Neural cell (in vitro differentiated cells): ENCODE measurements around the gene SLC9A7. TPM values are rescaled to one million over a fixed set of nuclear protein-coding genes. Genes with fewer than 3 reads are reported as not detected.

Source experiments
- H2AFZ ChIP-seq: fragments of 200-600, 300-800 bp; sonication (generic), shearing (Covaris generic); 2 replicates; pipeline ENCODE4 v1.6.0; 2014; ENCODE audit warnings: low read depth, mild to moderate bottlenecking, antibody characterized with exemption, low read length, moderate library complexity
- H3F3A ChIP-seq: fragments of 200-600 bp; shearing (Covaris generic); 2 replicates; pipeline ENCODE4 v1.6.1; 2016; ENCODE audit warnings: mild to moderate bottlenecking, moderate library complexity, mixed read lengths, antibody characterized with exemption, low read length; ENCODE audit not compliant: insufficient read depth, poor library complexity, severe bottlenecking
- H3K27ac ChIP-seq: fragments of 200-600, 300-800 bp; sonication (generic), shearing (Covaris generic); 2 replicates; pipeline ENCODE4 v1.5.1; 2014; ENCODE audit warnings: mild to moderate bottlenecking, low read length, moderate library complexity
- H3K27me3 ChIP-seq: fragments of 300-800, 200-600 bp; sonication (generic), shearing (Covaris generic); 2 replicates; pipeline ENCODE4 v1.6.0; 2014; ENCODE audit warnings: mild to moderate bottlenecking, low read depth, low read length, moderate library complexity; ENCODE audit not compliant: insufficient read depth
- H3K36me3 ChIP-seq: fragments of 300-800, 200-600 bp; sonication (generic), shearing (Covaris generic); 2 replicates; pipeline ENCODE4 v1.5.1; 2014; ENCODE audit warnings: mild to moderate bottlenecking, antibody characterized with exemption, low read length, moderate library complexity; ENCODE audit not compliant: insufficient read depth
- H3K4me2 ChIP-seq: fragments of 300-800, 200-600 bp; sonication (generic), shearing (Covaris generic); 2 replicates; pipeline ENCODE4 v1.6.0; 2014; ENCODE audit warnings: mild to moderate bottlenecking, low read length
- H3K4me3 ChIP-seq: fragments of 300-800, 200-600 bp; sonication (generic), shearing (Covaris generic); 2 replicates; pipeline ENCODE4 v1.5.1; 2014; ENCODE audit warnings: mild to moderate bottlenecking, low read length, moderate library complexity
- H3K79me2 ChIP-seq: fragments of 200-600 bp; shearing (Covaris generic); replicated peaks from 2 replicates; pipeline ENCODE4 v1.6.0; 2014; ENCODE audit warnings: mild to moderate bottlenecking, low read length, moderate library complexity; ENCODE audit not compliant: insufficient read depth
- H3K9ac ChIP-seq: fragments of 300-800, 200-600 bp; sonication (generic), shearing (Covaris generic); 2 replicates; pipeline ENCODE4 v1.6.1; 2016; ENCODE audit warnings: mild to moderate bottlenecking, low read length, mixed read lengths
- H3K9me2 ChIP-seq: fragments of 200-600 bp; shearing (Covaris generic); 2 replicates; pipeline ENCODE4 v1.6.1; 2016; ENCODE audit warnings: mild to moderate bottlenecking, low read length, mixed read lengths; ENCODE audit not compliant: insufficient read depth
- H3K9me3 ChIP-seq: fragments of 200-600, 300-800 bp; sonication (generic), shearing (Covaris generic); 2 replicates; pipeline ENCODE4 v1.6.1; 2016; ENCODE audit warnings: mild to moderate bottlenecking, mixed run types, low read length, moderate library complexity, mixed read lengths
- H4K20me1 ChIP-seq: fragments of 200-600 bp; shearing (Covaris generic); 2 replicates; pipeline ENCODE4 v1.6.1; 2016; ENCODE audit warnings: mild to moderate bottlenecking, mixed run types; ENCODE audit not compliant: insufficient read depth
- EP300 ChIP-seq: fragments of 450-650 bp; conservative IDR thresholded peaks from 2 replicates; pipeline ENCODE4 v1.6.1; 2014; ENCODE audit warnings: antibody characterized with exemption, mild to moderate bottlenecking, moderate library complexity; ENCODE audit not compliant: poor library complexity, severe bottlenecking
- EZH2 ChIP-seq: fragments of 200-600, 300-800 bp; shearing (Covaris generic), sonication (generic); IDR thresholded peaks from 2 replicates; pipeline ENCODE4 v1.6.1; 2014; ENCODE audit warnings: antibody characterized with exemption, low read length, borderline replicate concordance, mild to moderate bottlenecking; ENCODE audit not compliant: insufficient read depth, poor library complexity, severe bottlenecking
- MXI1 ChIP-seq: fragments of 450-650 bp; conservative IDR thresholded peaks from 2 replicates; pipeline ENCODE4 v1.6.1; 2014; ENCODE audit warnings: antibody characterized with exemption, mild to moderate bottlenecking; ENCODE audit not compliant: poor library complexity, severe bottlenecking
- POLR2AphosphoS5 ChIP-seq: IDR thresholded peaks from 2 replicates; pipeline ENCODE4 v1.6.1; 2012
- RAD21 ChIP-seq: fragments of 450-650 bp; conservative IDR thresholded peaks from 2 replicates; pipeline ENCODE4 v1.6.1; 2014; ENCODE audit warnings: antibody characterized with exemption, mild to moderate bottlenecking, moderate library complexity
- SMC3 ChIP-seq: fragments of 450-650 bp; conservative IDR thresholded peaks from 2 replicates; pipeline ENCODE4 v1.6.1; 2014; ENCODE audit warnings: antibody characterized with exemption, mild to moderate bottlenecking, moderate library complexity; ENCODE audit not compliant: poor library complexity
- TAF1 ChIP-seq: IDR thresholded peaks from 2 replicates; pipeline ENCODE4 v1.6.1; 2012; ENCODE audit warnings: low read depth
- polyA plus RNA-seq: library from polyadenylated mRNA; depleted of rRNA; stranded (reverse); fragments of >200 nt; gene quantifications from 2 replicates; pipeline ENCODE4 v1.2.3, GENCODE V29; 2014
- TF ChIP-seq, protein P1 (sequence below): IDR thresholded peaks from 2 replicates; pipeline ENCODE4 v1.6.1; 2012; ENCODE audit warnings: borderline replicate concordance
- TF ChIP-seq, protein P2 (sequence below): fragments of 450-650 bp; IDR thresholded peaks from 2 replicates; pipeline ENCODE4 v1.5.1; 2014; ENCODE audit warnings: antibody characterized with exemption, mild to moderate bottlenecking, moderate library complexity; ENCODE audit not compliant: poor library complexity, severe bottlenecking

The SLC9A7 gene
- polyA plus RNA-seq, 1 donor from 2014 or later: 12.1 TPM

DNA sequence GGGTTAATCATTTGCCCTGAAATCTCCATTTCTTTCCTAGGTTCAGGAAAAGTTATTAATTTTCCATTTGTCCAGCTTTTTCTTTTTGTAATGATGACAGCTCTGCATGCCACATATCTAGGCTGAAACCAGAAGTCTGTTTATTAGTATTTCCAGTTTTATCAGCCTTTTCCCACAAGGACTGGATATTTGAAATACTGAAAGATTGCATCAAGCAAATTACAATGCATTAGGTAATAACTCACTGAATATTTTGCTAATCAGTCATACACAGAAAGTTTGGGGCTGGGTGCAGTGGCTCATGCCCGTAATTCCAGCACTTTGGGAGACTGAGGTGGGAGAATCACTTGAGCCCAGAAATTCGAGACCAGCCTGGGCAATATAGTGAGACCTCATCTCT lies 21.5 kb downstream of the SLC9A7 start:
- H3K79me2 ChIP-seq: no peaks in the 10 kb centered on the region
- no peaks in the 10 kb centered on the region for H3K9me3 ChIP-seq
- H3K9ac ChIP-seq: no peak overlapping the region
- TF ChIP-seq POLR2AphosphoS5 (no peak), MXI1 (no peak), SMC3 (no peak), EZH2 (no peak), EP300 (no peak), RAD21 (no peak), TAF1 (no peak)
- TF ChIP-seq, protein P1, sequence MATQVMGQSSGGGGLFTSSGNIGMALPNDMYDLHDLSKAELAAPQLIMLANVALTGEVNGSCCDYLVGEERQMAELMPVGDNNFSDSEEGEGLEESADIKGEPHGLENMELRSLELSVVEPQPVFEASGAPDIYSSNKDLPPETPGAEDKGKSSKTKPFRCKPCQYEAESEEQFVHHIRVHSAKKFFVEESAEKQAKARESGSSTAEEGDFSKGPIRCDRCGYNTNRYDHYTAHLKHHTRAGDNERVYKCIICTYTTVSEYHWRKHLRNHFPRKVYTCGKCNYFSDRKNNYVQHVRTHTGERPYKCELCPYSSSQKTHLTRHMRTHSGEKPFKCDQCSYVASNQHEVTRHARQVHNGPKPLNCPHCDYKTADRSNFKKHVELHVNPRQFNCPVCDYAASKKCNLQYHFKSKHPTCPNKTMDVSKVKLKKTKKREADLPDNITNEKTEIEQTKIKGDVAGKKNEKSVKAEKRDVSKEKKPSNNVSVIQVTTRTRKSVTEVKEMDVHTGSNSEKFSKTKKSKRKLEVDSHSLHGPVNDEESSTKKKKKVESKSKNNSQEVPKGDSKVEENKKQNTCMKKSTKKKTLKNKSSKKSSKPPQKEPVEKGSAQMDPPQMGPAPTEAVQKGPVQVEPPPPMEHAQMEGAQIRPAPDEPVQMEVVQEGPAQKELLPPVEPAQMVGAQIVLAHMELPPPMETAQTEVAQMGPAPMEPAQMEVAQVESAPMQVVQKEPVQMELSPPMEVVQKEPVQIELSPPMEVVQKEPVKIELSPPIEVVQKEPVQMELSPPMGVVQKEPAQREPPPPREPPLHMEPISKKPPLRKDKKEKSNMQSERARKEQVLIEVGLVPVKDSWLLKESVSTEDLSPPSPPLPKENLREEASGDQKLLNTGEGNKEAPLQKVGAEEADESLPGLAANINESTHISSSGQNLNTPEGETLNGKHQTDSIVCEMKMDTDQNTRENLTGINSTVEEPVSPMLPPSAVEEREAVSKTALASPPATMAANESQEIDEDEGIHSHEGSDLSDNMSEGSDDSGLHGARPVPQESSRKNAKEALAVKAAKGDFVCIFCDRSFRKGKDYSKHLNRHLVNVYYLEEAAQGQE: no peak
- TF ChIP-seq, protein P2, sequence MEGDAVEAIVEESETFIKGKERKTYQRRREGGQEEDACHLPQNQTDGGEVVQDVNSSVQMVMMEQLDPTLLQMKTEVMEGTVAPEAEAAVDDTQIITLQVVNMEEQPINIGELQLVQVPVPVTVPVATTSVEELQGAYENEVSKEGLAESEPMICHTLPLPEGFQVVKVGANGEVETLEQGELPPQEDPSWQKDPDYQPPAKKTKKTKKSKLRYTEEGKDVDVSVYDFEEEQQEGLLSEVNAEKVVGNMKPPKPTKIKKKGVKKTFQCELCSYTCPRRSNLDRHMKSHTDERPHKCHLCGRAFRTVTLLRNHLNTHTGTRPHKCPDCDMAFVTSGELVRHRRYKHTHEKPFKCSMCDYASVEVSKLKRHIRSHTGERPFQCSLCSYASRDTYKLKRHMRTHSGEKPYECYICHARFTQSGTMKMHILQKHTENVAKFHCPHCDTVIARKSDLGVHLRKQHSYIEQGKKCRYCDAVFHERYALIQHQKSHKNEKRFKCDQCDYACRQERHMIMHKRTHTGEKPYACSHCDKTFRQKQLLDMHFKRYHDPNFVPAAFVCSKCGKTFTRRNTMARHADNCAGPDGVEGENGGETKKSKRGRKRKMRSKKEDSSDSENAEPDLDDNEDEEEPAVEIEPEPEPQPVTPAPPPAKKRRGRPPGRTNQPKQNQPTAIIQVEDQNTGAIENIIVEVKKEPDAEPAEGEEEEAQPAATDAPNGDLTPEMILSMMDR: no peak
- no peaks in the 10 kb centered on the region for H3K36me3 ChIP-seq
- H2AFZ ChIP-seq: no peak overlapping the region
- no peaks in the 10 kb centered on the region for H3K9me2 ChIP-seq
- H3K27me3 ChIP-seq: no peaks in the 10 kb centered on the region
- H3K27ac ChIP-seq: no peak overlapping the region
- H3K4me2 ChIP-seq: no peak overlapping the region
- no peak overlapping the region for H3K4me3 ChIP-seq
- no peaks in the 10 kb centered on the region for H4K20me1 ChIP-seq
- no peaks in the 10 kb centered on the region for H3F3A ChIP-seq

DNA sequence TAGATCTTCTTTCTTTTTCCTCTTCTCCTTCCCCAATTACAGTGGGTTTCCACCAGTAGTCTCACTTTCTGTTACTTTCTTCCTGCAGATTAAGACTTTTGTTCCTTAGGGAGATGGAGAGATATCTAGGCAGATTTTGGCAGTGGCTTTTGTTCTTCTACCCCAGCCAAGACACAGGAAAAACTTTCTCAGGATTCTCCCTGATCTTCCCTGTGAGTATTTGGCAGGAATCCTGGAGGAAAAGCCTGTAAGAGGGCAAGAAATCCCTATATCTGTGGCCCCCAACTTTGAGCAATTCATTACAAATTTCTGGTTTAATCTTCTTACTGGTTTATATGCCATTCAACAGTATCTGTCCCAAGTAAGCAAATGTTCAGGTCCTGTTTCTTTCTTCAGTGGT lies 21.9 kb downstream of the SLC9A7 start:
- Histone ChIP-seq H3K9me3 (no peaks in the 10 kb centered on the region), H3K79me2 (no peaks in the 10 kb centered on the region), H3K27ac (no peak overlapping the region), H3F3A (no peaks in the 10 kb centered on the region), H3K4me3 (no peak overlapping the region), H4K20me1 (no peaks in the 10 kb centered on the region), H3K9me2 (no peaks in the 10 kb centered on the region), H3K36me3 (no peaks in the 10 kb centered on the region), H2AFZ (no peak overlapping the region), H3K27me3 (no peaks in the 10 kb centered on the region), H3K9ac (no peak overlapping the region), H3K4me2 (no peak overlapping the region)
- TF ChIP-seq TAF1 (no peak), EZH2 (no peak), MXI1 (no peak), RAD21 (no peak), EP300 (no peak), SMC3 (no peak), POLR2AphosphoS5 (no peak)
- TF ChIP-seq, protein P2: no peak
- TF ChIP-seq, protein P1: no peak
